ENCODE results near the gene AREG. TPM values are rescaled to one million over a fixed set of nuclear protein-coding genes. Genes with fewer than 3 reads are reported as not detected.

The AREG gene
- total RNA-seq, 1 donor from 2014 or later: 3.4 TPM

- no peak for ATAC-seq
- no peak for DNase-seq
- intact Hi-C loops (cut with micrococcal nuclease): no loop called here
These were observed 45.8 kb downstream of the AREG start for GRCh38 chr4:74490736-74491135.

DNA sequence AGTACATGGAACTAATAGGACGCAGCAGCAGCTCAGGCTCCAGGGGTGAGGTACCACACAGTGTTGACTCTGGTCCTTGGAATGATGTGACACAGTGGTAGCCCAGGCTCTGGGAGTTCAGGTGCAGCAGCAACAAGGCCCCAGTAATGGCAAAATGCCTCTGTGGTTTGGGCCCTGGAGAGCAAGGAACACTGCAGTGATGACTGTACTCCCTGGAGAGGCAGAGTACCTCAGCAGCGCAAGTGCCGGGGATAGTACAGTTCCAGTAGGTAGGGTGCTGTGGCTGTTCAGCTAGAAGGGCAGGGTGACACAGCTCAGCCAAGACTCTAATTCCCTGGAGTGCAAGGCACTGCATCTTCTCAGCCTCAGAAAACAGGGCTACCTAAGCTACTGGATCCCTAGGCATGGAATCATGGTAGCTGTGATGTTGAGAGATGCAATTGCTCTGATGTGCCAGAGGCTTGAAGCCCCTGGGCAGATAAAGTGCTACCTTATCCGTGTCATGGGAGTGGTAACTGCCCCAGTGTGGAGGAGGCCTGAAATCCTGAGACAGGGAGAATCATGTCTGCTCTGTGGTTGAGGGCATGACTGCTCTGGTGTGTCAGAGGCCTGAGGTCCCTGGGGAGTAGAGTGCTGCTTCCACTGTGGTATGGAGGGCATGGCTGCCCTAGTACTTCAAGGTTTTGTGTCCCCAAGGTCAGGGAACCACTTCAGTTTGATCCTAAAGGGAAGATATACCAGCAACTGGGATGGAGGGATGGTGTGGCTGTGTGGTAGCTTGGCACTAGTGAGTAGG lies 55.2 kb downstream of the AREG start:
- DNase-seq (no peak), ATAC-seq (no peak)
- intact Hi-C loops (cut with micrococcal nuclease): no loop called here

- ATAC-seq: no peak
- no peak for DNase-seq
- intact Hi-C loops (cut with micrococcal nuclease): no loop called here
These were observed 56.6 kb downstream of the AREG start for GRCh38 chr4:74501579-74501978.

DNA sequence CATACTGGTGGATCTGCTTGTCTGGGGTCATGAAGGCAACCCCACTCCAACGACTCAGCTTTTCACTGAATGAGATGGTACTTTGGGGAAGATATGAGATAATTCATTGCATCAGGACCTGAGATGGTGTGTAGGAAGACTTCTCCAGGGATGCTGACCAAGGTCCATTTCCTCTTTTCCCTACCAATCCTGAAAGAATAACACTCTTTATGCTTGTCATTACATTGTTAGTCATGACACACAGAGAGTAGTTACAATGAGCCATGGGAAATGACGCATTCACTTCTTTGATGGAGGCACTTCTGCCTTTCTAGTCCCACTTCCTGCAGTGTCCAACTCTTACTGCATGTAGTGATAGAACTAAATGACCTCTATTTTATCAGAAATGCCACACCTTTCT lies 58.6 kb downstream of the AREG start:
- DNase-seq (no peak), ATAC-seq (no peak)
- intact Hi-C loops (cut with micrococcal nuclease): no loop called here

- ATAC-seq (no peak), DNase-seq (no peak)
- intact Hi-C loops (cut with micrococcal nuclease): no loop called here
These were observed 59.3 kb downstream of the AREG start for GRCh38 chr4:74504212-74504611.

Other genes starting within 250 kb of the AREG start
- 3.0 TPM for gene EPGN, start 136.7 kb upstream of the AREG start, total RNA-seq
- 3.2 TPM for gene EREG, start 80.0 kb upstream of the AREG start, total RNA-seq

Measured in left ventricle myocardium superior (tissue), 1 donor.